SW480 (cell line): ENCODE measurements around the gene UBE3B.

Experiments used
- DNase-seq: peaks from one replicate; pipeline ENCODE4 v3.0.0-alpha.2; 2016; ENCODE audit warnings: low spot score

UBE3B gene

DNA sequence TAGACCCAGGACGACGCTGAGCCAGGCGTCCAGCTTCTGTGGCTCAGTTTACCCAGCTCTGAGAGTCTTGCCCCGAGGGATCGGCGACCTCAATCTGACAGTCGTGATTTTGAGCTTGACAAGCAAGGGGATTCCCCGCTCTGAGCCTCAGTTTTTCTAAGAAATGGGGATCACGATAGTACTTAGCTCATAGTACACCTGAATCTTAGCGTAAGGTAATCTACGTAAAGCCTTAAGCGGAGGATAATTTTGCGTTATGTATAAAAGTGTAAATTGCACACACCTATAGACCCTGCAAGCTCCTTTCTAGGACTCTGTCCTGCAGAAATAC is 96.4 kb downstream of the UBE3B start:
- DNase-seq = no peak

DNA sequence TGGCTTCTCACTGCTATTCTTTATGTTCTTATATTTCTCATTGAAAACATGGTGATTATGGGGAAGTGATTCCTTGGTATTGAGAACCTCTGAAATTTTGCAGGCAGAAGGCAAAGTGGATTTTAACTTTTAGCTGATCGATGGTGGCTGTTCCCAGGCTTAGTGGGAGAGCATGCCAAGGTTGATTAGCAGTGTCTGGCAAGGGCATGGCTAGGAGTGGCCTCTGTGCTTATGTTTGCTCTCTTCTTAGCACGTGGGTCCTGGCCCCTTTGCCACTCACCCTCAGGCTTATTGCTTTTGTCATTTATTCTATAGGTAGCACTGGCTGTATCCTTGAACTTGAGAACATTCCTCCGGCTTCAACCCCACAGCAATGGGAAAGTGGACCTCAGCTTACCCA is 98.2 kb downstream of the UBE3B start:
- DNase-seq = no peak

DNA sequence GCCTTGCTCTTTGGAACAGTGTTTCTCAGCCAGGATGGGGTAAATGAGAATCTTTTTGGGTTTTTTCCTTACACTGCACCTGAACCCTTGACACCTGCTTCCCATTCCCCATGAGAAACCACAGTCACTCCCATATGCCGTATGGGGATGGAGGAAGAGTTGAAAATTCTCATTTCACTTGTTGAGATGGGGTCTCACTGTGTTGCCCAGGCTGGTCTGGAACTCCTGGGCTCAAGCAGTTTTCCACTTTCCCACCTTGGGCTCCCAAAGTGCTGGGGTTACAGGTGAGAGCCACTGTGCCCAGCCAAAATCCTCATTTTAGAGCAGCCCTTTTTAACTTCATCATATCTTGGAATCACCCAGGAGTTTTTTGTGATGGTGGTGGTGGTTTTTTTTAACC is 99.9 kb downstream of the UBE3B start:
- no peak for DNase-seq

DNA sequence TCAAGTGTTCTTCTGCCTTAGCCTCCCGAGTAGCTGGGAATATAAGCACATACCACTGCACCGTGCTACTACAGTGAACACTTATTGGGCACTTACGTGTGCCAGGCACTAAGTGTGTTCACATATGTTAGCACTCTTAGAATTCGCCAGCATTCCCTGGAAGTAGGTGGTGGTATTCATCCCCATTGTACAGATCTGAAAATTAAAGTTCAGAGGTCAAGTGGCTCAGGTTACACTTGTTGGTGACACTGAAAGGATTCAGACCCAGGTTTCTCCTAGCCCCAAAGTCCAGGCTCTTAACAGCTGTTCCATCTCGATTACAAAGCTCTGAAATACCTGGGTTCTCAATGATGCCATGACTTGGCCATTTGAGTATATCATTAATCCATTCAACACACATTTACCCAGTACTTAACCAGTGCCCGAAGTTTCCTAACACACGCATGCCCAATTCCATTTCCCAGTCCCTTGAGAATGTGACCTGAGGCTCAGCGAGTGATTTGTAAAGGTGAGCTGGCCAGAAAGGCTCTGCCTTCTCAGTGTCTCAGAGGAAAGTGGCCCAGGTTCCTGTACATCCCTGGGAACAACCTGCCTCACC is 101.0 kb downstream of the UBE3B start:
- DNase-seq = no peak

DNA sequence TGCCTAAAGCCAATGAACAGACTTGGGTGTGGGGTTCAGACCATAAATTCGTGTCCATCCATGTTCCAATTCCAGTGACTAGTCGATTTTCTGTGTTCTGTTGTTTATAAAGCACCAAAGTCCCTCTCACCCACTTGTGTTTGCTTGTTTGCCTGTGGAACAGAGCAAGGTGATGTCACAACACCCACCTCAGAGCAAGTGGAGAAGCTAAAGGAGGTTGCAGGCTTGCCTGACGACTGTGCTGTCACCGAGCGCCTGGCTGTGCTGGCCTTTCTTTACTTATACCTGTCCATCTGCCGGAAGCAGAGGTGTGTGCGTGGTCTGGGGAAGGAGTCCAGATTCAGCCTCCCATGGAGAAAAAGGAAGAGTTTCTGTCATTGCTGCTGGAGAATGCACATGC is 102.2 kb downstream of the UBE3B start:
- no peak for DNase-seq

DNA sequence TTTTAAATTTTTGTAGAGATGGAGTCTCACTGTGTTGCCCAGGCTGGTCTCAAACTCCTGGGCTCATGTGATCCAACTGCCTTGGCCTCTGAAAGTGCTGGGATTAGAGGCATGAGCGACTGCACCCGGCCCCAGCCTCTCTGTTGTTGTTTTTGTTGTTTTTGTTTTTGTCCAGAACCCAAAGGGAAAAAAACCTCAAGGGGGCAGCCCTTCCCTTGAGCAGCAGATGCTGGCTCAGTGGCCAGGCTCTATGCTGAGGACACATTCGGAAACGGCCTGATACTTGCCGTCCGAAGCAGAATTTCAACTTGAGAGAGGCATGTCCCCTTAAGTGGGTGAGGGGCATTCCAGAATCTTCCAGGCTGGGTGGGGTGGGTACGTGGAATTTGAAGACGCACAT is 102.8 kb downstream of the UBE3B start:
- no peak for DNase-seq

DNA sequence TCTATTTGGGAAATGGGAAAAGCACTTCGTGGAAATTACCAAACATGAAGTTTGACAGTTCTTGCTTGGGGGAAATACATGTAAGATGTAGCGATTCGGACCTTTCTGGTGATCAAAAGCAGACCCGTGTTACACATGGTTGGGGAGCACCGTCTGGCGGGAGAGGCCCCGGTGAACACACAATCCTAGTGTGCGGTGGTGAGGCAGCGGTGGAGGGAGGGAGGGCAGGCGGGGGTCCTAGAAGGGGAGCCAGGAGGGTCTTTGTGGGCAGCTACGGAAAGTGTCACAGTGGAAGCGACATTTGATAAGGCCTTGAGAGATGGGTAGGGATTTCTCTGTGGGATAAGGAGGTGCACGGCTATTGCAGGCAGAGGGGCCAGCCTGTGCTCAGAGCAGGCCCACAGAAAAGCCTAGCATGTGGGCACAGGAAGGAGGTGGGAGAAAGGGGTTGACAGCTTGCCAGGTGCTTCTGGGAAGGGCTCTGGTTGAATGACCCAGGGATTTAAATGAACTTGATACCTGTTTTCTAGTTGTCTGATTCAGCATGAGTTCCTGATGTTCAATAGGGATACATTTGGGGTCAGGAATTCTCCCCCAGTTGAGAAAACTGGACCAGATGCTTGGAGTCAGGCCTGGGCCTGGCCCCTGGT is 103.4 kb downstream of the UBE3B start:
- DNase-seq = no peak

DNA sequence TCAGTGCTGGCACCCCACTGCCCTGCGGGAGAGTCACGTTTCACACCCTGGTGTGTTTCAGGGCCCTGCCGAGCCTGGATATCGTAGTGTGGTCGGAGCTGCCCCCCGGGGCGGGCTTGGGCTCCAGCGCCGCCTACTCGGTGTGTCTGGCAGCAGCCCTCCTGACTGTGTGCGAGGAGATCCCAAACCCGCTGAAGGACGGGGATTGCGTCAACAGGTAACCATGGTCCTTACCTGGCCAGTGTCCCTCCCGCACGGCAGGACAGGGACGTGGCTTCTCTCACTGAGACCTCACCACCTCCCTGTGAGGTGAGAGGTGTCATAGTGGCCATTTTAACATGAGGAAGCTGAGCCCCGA is 103.9 kb downstream of the UBE3B start:
- DNase-seq = no peak

DNA sequence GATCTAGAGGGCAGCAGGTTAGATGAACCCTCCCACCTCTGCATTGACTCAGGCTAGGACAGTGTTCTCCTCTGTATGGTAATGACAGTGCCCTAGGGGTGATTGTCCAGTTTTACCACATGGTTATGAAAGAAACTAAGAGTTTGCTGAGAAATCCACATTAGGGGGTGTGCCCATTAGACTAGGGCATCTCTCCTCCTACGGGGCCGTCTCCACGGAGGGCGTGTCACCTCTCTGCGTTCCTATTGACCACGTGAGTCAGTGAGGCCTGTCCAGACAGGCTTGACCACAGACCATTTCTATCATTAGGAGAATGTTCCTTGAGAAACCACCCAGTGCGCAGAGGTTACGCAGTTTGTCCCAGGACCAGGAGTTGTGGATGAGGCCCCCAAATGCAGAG is 104.4 kb downstream of the UBE3B start:
- peak; percentile 60 for DNase-seq

DNA sequence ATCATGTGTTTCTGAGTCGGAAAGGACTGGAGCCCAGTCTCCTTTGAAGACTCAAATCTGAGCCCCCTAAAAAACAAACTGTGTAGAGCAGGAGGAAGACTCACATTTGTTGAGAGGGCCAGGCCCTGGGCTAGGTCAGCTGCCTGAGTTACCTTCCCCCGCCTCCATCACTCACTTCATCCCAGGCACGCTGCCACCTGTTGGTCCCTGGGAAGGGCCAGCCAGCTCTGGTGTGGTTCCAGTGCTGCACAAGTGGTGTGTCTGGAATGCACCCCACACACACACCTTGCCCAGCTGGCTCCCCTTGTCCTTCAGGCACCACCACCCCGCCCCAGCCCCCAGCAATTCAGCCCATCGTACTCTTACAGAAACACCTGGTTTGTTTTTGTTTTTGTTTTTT is 105.2 kb downstream of the UBE3B start:
- DNase-seq = peak; percentile 62

DNA sequence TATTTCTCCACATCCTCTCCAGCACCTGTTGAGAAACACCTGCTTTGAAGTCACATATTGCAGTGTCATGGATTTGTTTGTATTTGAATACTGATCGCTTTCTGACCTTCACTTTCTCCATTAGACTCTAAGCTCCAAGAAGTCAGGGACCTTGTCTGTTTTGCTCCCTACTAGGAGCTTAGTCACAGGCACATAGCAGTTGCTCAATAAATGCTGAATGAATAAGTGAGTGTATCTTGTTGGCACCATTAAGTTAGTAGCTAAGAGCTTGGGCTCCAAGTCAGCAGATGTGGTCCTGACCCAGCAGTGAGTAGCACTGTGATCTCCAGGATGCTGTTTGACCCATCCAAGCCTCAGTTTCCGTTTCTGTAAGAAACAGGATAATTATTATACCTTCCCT is 106.3 kb downstream of the UBE3B start:
- DNase-seq = no peak
